ENCODE data around the gene MED25. TPM values are rescaled to one million over a fixed set of nuclear protein-coding genes. Genes with fewer than 3 reads are reported as not detected.

The MED25 gene
- total and polyA plus RNA-seq, 2 of the 4 experiments (the other 2 are of a cell fraction) = 4.7 to 38.5 TPM

DNA sequence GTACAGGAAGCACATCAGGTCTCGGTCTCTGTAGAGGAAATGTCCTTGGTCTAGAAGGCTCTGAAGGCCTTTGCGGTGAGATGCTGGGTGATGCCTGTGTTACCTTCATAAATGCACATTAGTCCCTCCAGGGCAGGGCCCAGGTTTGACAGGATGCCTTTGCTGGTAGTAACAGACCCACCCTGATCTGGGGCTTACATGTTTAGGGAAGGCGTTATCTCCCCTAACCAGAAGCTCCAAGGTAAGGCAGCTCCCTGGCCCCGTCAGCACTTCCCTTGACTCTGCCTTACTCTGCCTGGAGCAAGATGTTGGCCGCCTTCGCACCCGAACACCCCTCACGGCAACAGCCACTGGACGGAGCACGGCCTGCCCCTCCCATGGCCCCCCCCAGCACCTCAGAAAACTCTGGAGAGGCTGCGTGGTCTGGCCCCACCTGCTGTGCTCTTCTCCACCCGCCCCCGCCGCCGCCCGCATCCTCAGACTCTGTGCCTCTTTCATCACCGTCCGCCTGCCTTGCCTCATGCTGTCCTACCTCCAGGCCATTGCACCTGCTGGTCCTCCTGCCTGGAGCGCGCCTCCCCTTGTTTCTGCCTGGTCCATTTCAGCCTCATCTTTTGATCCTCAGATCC is 42.2 kb upstream of the MED25 start:
- Histone ChIP-seq H2BK15ac (ENCODE audit: low read depth, low read length) (no peak overlapping the region), H3K4ac (ENCODE audit: low read depth, low read length) (no peak overlapping the region), H3K9ac (ENCODE audit: low read depth, low read length) (no peak overlapping the region), H3K27me3 (ENCODE audit: control insufficient read depth, insufficient read depth, low read length) (no peaks in the 10 kb centered on the region), H2AK5ac (ENCODE audit: low read depth, low read length) (no peak overlapping the region), H4K91ac (ENCODE audit: insufficient read depth, low read depth, low read length) (no peak overlapping the region), H2BK20ac (ENCODE audit: low read depth, low read length) (no peak overlapping the region), H2AK9ac (replicated peaks; ENCODE audit: low read depth, low read length, poor library complexity) (no peak overlapping the region), H3K4me3 (ENCODE audit: insufficient read depth, low read depth, low read length) (no peak overlapping the region), H3K36me3 (ENCODE audit: control insufficient read depth, insufficient read depth, low read length) (peaks cover 20% of the 10 kb centered on the region), H3K27ac (ENCODE audit: insufficient read depth, low read length) (no peak overlapping the region), H4K5ac (ENCODE audit: low read depth, low read length) (no peak overlapping the region), H2BK120ac (ENCODE audit: low read depth, low read length) (no peak overlapping the region), H3K9me3 (ENCODE audit: control insufficient read depth, insufficient read depth, low read length) (no peaks in the 10 kb centered on the region), H3K9me1 (ENCODE audit: insufficient read depth, low read length) (peaks cover 16% of the 10 kb centered on the region; the same call in 1 of the 2 replicates), H3K4me2 (ENCODE audit: low read depth, low read length) (no peak overlapping the region), H3K4me1 (ENCODE audit: control insufficient read depth, insufficient read depth, low read length) (no peaks in the 10 kb centered on the region), H2AFZ (replicated peaks; ENCODE audit: low read length, poor library complexity) (no peak overlapping the region), H4K8ac (ENCODE audit: low read depth in 2 of 2, low read length in 2 of 2) (no peak overlapping the region), H4K20me1 (ENCODE audit: insufficient read depth, low read length) (peaks cover 55% of the 10 kb centered on the region), H3K18ac (ENCODE audit: low read depth, low read length) (no peak overlapping the region), H3K56ac (ENCODE audit: extremely low read depth, insufficient read depth, low read length) (no peak overlapping the region), H3K14ac (replicated peaks; ENCODE audit: low read depth, low read length) (no peak overlapping the region), H2BK5ac (ENCODE audit: low read depth, low read length, poor library complexity, severe bottlenecking) (no peak overlapping the region), H3K79me1 (ENCODE audit: low read depth in 1 of 2, low read length in 2 of 2) (peaks cover 38 to 78% of the 10 kb centered on the region in 2 experiments), H3K23ac (ENCODE audit: low read depth, low read length) (no peak overlapping the region)
- ChIA-PET POLR2A (ENCODE audit: unreplicated experiment) (no interaction called here), CTCF (no interaction called here)
- DNase-seq (no peak), ATAC-seq (ENCODE audit: low read depth) (no peak)
- BruUV-seq (replicated peaks) = no TSS peak
- in situ Hi-C loops (cut with MboI; ENCODE audit: low sequenced_read_pairs) (no loop called here), dilution Hi-C loops (cut with HindIII; ENCODE audit: low sequenced_read_pairs, unreplicated experiment) (no loop called here), intact Hi-C loops (cut with micrococcal nuclease) (no loop called here)
- TF ChIP-seq CHD1 (IDR thresholded peaks at IDR 0.05; ENCODE audit: low read depth, low read length) (no peak), MAFK (IDR thresholded peaks at IDR 0.05; ENCODE audit: low read depth, low read length) (no peak), RAD21 (IDR thresholded peaks at IDR 0.05; ENCODE audit: low read length) (no peak), RFX5 (IDR thresholded peaks at IDR 0.05; ENCODE audit: low read depth, low read length) (no peak), RCOR1 (IDR thresholded peaks at IDR 0.05; ENCODE audit: insufficient replicate concordance, low read length) (no peak), POLR2A (IDR thresholded peaks at IDR 0.05; ENCODE audit: low read depth, low read length) (no peak), BHLHE40 (IDR thresholded peaks at IDR 0.05; ENCODE audit: low read depth, low read length) (no peak)
- TF ChIP-seq, protein P1, sequence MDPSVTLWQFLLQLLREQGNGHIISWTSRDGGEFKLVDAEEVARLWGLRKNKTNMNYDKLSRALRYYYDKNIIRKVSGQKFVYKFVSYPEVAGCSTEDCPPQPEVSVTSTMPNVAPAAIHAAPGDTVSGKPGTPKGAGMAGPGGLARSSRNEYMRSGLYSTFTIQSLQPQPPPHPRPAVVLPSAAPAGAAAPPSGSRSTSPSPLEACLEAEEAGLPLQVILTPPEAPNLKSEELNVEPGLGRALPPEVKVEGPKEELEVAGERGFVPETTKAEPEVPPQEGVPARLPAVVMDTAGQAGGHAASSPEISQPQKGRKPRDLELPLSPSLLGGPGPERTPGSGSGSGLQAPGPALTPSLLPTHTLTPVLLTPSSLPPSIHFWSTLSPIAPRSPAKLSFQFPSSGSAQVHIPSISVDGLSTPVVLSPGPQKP (IDR thresholded peaks at IDR 0.05; ENCODE audit: borderline replicate concordance, low read depth, low read length) = no peak
- TF ChIP-seq, protein P2, sequence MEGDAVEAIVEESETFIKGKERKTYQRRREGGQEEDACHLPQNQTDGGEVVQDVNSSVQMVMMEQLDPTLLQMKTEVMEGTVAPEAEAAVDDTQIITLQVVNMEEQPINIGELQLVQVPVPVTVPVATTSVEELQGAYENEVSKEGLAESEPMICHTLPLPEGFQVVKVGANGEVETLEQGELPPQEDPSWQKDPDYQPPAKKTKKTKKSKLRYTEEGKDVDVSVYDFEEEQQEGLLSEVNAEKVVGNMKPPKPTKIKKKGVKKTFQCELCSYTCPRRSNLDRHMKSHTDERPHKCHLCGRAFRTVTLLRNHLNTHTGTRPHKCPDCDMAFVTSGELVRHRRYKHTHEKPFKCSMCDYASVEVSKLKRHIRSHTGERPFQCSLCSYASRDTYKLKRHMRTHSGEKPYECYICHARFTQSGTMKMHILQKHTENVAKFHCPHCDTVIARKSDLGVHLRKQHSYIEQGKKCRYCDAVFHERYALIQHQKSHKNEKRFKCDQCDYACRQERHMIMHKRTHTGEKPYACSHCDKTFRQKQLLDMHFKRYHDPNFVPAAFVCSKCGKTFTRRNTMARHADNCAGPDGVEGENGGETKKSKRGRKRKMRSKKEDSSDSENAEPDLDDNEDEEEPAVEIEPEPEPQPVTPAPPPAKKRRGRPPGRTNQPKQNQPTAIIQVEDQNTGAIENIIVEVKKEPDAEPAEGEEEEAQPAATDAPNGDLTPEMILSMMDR (conservative IDR thresholded peaks at IDR 0.05; ENCODE audit: low read depth, low read length) = no peak
- 97% methylated on average over 7 of the region's 20 CpGs; no CpG with 5 or more reads in 1 of the 2 experiments for WGBS, 2 experiments (ENCODE audit: extremely low coverage in 2 of 2, insufficient read length in 1 of 2)

Data from IMR-90 (cell line).